ENCODE results near the gene FADS3. TPM values are rescaled to one million over a fixed set of nuclear protein-coding genes. Genes with fewer than 3 reads are reported as not detected.
"Not testable (repeated sequence)": the region's sequence is repeated elsewhere in the genome, so short reads cannot be mapped to it uniquely, and the experiment has no call there.

Gene FADS3
- total RNA-seq, 1 donor from 2014 or later = 5.3 TPM

DNA sequence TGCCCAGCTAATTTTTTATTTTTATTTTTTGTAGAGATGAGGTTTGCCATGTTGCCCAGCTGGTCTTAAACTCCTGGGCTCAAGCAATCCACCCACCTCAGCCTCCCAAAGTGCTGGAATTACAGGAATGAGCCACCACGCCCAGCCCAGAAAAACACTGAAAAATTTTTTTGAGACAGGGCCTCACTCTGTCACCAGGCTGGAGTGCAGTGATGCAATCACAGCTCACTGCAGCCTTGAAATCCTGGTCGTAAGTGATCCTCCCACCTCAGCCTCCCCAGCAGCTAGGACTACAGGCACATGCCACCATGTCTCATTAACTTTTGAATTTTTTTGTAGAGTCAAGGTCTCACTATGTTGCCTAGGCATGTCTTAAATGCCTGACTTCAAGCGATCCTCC is 9.1 kb downstream of the FADS3 start:
- intact Hi-C loops (cut with micrococcal nuclease) = not testable (repeated sequence)

- intact Hi-C loops (cut with micrococcal nuclease) = no loop called here
These were observed 9.9 kb downstream of the FADS3 start for GRCh38 chr11:61881397-61881796.

DNA sequence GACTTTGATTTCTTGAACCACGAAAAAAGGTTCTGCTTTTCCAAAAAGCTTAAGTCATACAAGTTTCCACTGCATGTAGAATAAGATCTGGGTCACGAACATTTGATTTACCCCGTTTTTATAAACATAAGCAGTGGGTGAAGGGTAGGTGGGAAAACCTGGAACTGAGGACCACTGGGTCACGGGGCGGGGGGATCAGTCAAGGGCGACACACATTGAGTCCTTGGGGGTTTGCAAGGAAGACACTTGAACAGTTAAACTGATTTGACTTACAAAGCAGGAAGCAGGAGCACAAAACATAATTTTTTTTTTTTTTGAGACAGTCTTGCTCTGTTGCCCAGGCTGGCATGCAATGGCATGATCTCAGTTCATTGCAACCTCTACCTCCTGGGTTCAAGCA is 10.9 kb downstream of the FADS3 start:
- intact Hi-C loops (cut with micrococcal nuclease) = no loop called here

DNA sequence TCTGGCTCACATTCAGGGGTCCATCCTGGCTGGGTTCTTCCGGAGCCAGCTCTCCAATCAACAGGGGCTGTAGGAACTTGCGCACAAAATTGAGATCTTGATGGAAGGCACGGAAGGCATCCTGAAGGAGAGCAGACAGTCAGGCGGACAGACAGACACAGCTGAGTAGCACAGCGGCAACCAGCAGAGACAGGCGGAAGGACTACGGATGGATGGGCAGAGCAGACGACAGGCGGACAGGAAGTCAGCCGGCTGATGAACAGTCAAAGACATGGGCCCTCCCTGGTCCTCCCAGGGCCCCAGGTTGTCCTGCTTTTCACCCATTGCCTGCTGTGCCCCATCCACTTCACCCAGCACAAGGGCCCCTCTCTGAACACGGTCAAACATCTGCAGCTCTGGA is 11.3 kb downstream of the FADS3 start:
- intact Hi-C loops (cut with micrococcal nuclease) = no loop called here

DNA sequence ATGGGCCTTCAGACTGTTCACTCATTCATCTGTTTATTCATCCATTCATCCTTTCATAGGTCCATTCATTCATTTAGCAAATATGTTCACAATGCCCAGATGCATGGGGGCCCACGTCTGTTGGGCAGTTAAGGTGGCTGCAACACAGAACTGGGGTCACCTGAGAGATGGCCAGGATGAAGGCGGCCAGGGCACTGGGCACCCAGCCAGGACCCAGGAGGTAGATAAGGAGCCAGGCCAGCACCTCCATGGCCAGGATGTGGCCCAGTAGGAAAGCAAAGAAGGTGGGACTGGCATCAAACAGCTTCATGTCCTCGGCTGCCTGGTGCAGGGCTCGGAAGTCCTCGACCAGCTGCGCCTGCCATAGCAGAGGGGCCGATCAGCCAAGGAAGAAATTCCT is 12.2 kb downstream of the FADS3 start:
- intact Hi-C loops (cut with micrococcal nuclease) = no loop called here

GRCh38 chr11:61875698-61876097 is 15.6 kb downstream of the FADS3 start:
- intact Hi-C loops (cut with micrococcal nuclease) = no loop called here

GRCh38 chr11:61874853-61875252 is 16.5 kb downstream of the FADS3 start:
- intact Hi-C loops (cut with micrococcal nuclease) = no loop called here

- intact Hi-C loops (cut with micrococcal nuclease) = no loop called here
These were observed 17.0 kb downstream of the FADS3 start for GRCh38 chr11:61874377-61874809.

DNA sequence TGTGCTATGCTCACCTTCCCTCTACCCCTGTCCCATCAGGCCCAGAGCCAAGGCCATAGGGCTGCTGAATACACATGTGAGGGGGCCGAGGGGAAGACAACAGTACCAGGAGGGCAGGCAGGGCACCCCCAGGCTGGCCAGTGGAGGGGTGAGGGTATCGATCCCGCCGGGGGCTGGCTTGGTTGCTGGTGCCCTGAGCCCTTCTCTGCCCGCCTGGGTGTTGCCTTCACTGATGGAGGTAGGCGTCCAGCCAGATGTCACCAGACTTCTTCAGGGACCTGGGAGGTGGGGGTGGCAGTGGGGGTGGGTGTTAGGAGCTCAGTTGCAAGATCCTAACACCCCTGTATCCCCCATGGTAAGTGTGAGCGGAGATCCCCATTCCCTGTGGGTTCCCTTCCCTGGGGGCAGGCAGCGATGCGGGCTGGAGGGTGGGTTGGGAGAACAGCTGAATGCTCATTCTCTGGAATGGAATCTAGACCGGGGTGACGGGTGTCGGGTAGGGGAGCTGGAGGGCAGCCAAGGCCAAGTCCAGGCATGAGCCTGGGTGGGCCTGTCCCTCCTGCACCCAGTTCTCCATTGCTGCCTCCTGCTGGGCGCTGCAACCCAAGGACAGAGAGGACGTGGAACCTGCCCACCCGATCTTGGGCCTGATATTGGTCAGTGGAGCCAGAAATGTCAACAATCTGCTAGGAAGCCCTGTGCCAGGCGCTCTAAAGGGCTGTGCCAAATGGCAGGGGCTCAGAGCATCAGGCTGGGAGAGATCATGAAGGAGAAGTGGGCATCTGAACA is 17.6 kb downstream of the FADS3 start:
- intact Hi-C loops (cut with micrococcal nuclease) = no loop called here

GRCh38 chr11:61872935-61873565 is 18.3 kb downstream of the FADS3 start:
- intact Hi-C loops (cut with micrococcal nuclease) = no loop called here

- intact Hi-C loops (cut with micrococcal nuclease) = loop anchor here (1.0 to 2.0 kb wide), 3 partner anchors 20 to 237 kb away; partner anchors contain the start of gene FADS3
These were observed 20.2 kb downstream of the FADS3 start for GRCh38 chr11:61871158-61871597.

- intact Hi-C loops (cut with micrococcal nuclease) = loop anchor here (1.0 to 2.0 kb wide), 3 partner anchors 21 to 238 kb away; partner anchors contain the start of gene FADS3
These were observed 20.8 kb downstream of the FADS3 start for GRCh38 chr11:61870541-61871031.

DNA sequence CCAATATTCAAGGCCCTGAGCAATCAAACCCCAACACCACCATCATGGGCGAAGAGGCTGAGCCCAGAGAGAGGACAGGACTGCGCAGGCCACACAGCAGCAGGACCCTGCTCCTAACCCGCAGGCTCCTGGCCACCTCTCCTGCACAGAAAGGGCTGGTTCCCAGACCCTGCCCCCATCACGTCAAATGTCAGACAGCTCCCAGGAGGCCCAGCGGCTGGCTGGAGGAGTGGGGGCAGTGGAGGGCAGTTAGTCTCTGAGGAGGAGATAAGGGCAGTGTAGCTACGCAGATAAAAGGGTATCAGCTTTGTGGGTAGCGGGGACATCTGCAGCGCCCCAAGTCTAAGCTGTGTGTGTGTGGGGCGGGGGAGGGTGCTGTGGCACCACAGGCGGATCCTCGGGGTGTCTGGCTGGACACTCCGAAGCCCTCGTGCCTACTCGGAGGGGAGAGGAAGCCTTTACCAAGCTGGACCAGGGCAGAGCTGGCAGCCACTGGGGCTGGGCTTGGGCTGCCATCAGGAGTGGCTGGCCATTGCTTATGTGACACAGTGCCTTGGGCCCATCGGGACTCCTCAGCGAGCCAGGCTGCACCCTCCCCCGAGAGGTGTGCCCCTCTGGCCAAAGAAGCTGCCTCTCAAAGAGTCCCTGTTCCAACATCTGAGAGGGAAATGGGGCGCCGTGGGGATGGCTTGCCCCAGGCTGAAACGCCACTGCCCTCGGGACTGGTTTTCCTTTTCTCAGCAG is 21.5 kb downstream of the FADS3 start:
- intact Hi-C loops (cut with micrococcal nuclease) = loop anchor here (2.0 kb wide), 1 partner anchor 77 kb away; no protein-coding TSS in a partner anchor

GRCh38 chr11:61869429-61869707 is 22.0 kb downstream of the FADS3 start:
- intact Hi-C loops (cut with micrococcal nuclease) = no loop called here

DNA sequence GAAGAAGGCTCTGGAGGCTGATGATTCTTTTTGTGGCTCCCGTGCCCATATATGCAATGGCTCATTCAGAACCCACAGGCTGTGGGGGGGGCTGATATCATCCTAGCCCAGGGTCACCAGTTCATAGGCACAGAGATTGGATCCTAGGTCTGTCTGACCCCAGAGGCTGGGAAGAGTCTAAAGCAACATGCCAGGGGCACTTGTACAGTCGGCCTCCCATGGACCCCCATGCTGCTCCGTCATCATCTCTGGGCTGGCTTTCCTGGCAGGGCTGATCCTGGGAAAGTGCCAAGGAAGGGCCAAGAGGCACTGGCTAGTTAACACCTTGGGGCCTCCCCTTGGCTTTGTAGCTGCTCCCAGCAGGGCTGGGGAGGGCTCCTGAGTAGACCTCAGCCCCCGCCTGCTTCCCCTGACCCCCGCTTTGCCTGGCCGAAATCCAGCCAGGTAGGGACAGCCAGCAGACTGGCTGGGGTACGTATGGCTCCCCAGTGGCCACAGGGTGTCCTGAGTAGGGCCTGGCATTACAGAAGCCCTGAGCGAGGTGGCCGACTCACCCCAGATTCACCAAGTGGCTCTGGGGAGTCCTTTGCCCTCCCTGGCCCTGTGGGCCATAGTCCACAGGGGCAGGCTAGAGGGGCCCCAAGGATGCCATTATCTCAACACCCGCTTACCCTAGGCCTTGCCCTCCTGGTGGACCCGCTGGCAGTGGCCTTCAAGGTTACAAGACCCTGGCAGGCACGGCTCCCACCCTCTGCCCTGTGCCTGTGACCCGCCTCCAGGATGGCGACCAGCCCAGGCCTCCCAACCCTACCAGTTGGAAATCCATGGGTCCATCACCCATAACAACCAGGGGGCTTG is 22.5 kb downstream of the FADS3 start:
- intact Hi-C loops (cut with micrococcal nuclease) = no loop called here

GRCh38 chr11:61866958-61867343 is 24.4 kb downstream of the FADS3 start:
- intact Hi-C loops (cut with micrococcal nuclease) = no loop called here

- intact Hi-C loops (cut with micrococcal nuclease) = no loop called here
These were observed 25.0 kb downstream of the FADS3 start for GRCh38 chr11:61866231-61866957.

GRCh38 chr11:61864814-61865775 is 26.2 kb downstream of the FADS3 start:
- intact Hi-C loops (cut with micrococcal nuclease) = no loop called here

GRCh38 chr11:61863548-61864081 is 27.7 kb downstream of the FADS3 start:
- intact Hi-C loops (cut with micrococcal nuclease) = no loop called here

Data from T-helper 2 cell treated with Interferon-gamma antibody and Interleukin-4, amounts not matched to agents 100 ng/mL and 5 ng/mL, for 36 hours (primary cell).